ENCODE measurements around the gene SUCO.
"Not testable (repeated sequence)": the region's sequence is repeated elsewhere in the genome, so short reads cannot be mapped to it uniquely, and the experiment has no call there.

The SUCO gene

GRCh38 chr1:172616195-172616594 is 83.2 kb downstream of the SUCO start:
- no peak for DNase-seq

GRCh38 chr1:172616636-172617035 is 83.7 kb downstream of the SUCO start:
- no peak for DNase-seq

- not testable (repeated sequence) for DNase-seq
These were observed 87.7 kb downstream of the SUCO start for GRCh38 chr1:172620603-172621002.

- DNase-seq: no peak
These were observed 89.6 kb downstream of the SUCO start for GRCh38 chr1:172622541-172622940.

GRCh38 chr1:172623748-172624147 is 90.8 kb downstream of the SUCO start:
- DNase-seq: no peak

- no peak for DNase-seq
These were observed 93.9 kb downstream of the SUCO start for GRCh38 chr1:172626845-172627244.

GRCh38 chr1:172627702-172628101 is 94.8 kb downstream of the SUCO start:
- no peak for DNase-seq

GRCh38 chr1:172628401-172628800 is 95.5 kb downstream of the SUCO start:
- no peak for DNase-seq

- DNase-seq: no peak
These were observed 96.2 kb downstream of the SUCO start for GRCh38 chr1:172629170-172629569.

- DNase-seq: no peak
These were observed 96.7 kb downstream of the SUCO start for GRCh38 chr1:172629638-172630037.

GRCh38 chr1:172630056-172630818 is 97.3 kb downstream of the SUCO start:
- DNase-seq: no peak

- no peak for DNase-seq
These were observed 97.9 kb downstream of the SUCO start for GRCh38 chr1:172630868-172631267.

GRCh38 chr1:172637522-172637921 is 104.6 kb downstream of the SUCO start:
- DNase-seq: no peak

GRCh38 chr1:172638249-172638648 is 105.3 kb downstream of the SUCO start:
- no peak for DNase-seq

- DNase-seq: no peak
These were observed 106.2 kb downstream of the SUCO start for GRCh38 chr1:172638885-172639831.

- no peak for DNase-seq
These were observed 107.2 kb downstream of the SUCO start for GRCh38 chr1:172640111-172640510.

GRCh38 chr1:172641492-172641891 is 108.5 kb downstream of the SUCO start:
- DNase-seq: no peak

GRCh38 chr1:172642970-172643369 is 110.0 kb downstream of the SUCO start:
- peak; percentile 73 for DNase-seq

GRCh38 chr1:172646653-172647052 is 113.7 kb downstream of the SUCO start:
- DNase-seq: no peak

- DNase-seq: no peak
These were observed 114.2 kb downstream of the SUCO start for GRCh38 chr1:172647110-172647564.

GRCh38 chr1:172647987-172648386 is 115.0 kb downstream of the SUCO start:
- DNase-seq: no peak

GRCh38 chr1:172650474-172651193 is 117.7 kb downstream of the SUCO start:
- DNase-seq: no peak

Data from NCI-H69 (cell line).